ENCODE measurements around the gene TNPO3.

DNA sequence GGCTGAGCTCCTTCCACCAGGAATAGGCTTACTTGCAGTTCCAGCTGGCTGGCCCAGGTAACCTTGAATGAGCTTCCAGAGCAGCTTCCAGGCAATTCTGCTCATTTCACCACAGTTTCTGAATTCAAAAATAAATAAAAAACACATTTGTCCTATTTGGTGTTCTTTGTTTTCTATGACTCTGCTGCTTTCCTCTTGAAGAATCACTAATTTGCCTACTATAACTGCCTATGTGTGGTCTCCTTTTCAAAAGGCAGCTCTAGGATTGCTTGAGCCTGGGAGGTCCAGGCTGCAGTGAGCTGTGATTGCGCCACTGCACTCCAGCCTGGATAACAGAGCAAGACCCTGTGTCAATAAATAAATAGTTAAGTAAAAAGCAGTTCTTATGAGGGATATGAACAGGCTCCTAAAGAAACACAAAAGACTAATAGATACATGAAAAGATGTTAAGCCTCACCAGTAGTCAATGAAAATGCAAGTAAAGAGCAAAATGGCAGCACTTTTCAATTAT is 19.5 kb upstream of the TNPO3 start:
- TF ChIP-seq, protein P1, sequence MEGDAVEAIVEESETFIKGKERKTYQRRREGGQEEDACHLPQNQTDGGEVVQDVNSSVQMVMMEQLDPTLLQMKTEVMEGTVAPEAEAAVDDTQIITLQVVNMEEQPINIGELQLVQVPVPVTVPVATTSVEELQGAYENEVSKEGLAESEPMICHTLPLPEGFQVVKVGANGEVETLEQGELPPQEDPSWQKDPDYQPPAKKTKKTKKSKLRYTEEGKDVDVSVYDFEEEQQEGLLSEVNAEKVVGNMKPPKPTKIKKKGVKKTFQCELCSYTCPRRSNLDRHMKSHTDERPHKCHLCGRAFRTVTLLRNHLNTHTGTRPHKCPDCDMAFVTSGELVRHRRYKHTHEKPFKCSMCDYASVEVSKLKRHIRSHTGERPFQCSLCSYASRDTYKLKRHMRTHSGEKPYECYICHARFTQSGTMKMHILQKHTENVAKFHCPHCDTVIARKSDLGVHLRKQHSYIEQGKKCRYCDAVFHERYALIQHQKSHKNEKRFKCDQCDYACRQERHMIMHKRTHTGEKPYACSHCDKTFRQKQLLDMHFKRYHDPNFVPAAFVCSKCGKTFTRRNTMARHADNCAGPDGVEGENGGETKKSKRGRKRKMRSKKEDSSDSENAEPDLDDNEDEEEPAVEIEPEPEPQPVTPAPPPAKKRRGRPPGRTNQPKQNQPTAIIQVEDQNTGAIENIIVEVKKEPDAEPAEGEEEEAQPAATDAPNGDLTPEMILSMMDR (IDR thresholded peaks at IDR 0.05; ENCODE audit: low read depth, low read length), result no peak
- TF ChIP-seq POLR2A (IDR thresholded peaks at IDR 0.05; ENCODE audit: extremely low read depth, insufficient read length) (no peak), MYC (IDR thresholded peaks at IDR 0.05; ENCODE audit: low read depth, low read length) (no peak)
- TF ChIP-seq, protein P2, sequence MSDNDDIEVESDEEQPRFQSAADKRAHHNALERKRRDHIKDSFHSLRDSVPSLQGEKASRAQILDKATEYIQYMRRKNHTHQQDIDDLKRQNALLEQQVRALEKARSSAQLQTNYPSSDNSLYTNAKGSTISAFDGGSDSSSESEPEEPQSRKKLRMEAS (IDR thresholded peaks at IDR 0.05; ENCODE audit: low read depth, low read length), result no peak
